Fibroblast of lung (primary cell): ENCODE data around the gene SH3PXD2A.

ENCODE experiments used
- CTCF ChIP-seq, 2 donors: IDR thresholded peaks in 1 of 2; conservative IDR thresholded peaks in 1 of 2; 1 replicate in 1 of 2; 2 replicates in 1 of 2; pipeline ENCODE4 v1.5.1; 2011 to 2012; ENCODE audit warnings: low read length in 2 of 2, control low read depth in 1 of 2, inconsistent platforms in 1 of 2, low read depth in 1 of 2, mild to moderate bottlenecking in 1 of 2
- EZH2 ChIP-seq: IDR thresholded peaks from 2 replicates; pipeline ENCODE4 v1.5.1; 2012; ENCODE audit warnings: low read length, control low read depth, mild to moderate bottlenecking; ENCODE audit errors: missing control alignments

- TF ChIP-seq EZH2 (no peak), CTCF (conservative IDR thresholded peaks at IDR 0.05 in 1 of 2, IDR thresholded peaks at IDR 0.05 in 1 of 2; ENCODE audit: low read depth in 1 of 2, low read length in 2 of 2) (no peak)
These were observed 108.8 kb downstream of the SH3PXD2A start for GRCh38 chr10:103746598-103746997.
